KMS-11 (cell line): ENCODE results near the gene POLR1C.

Experiments used
- H2AFZ ChIP-seq: fragments of 200-600 bp; sonication (generic); 2 replicates; pipeline ENCODE4 v1.6.1; 2016; ENCODE audit warnings: antibody characterized with exemption, mixed run types, low read depth
- H3K27ac ChIP-seq: fragments of 200-600 bp; sonication (generic); 2 replicates; pipeline ENCODE4 v1.6.1; 2016; ENCODE audit warnings: mild to moderate bottlenecking, mixed run types
- H3K27me3 ChIP-seq: fragments of 200-600 bp; sonication (generic); 2 replicates; pipeline ENCODE4 v1.6.1; 2017; ENCODE audit warnings: mild to moderate bottlenecking, low read depth, mixed run types, moderate library complexity; ENCODE audit not compliant: insufficient read depth
- H3K36me3 ChIP-seq: fragments of 200-600 bp; sonication (generic); 2 replicates; pipeline ENCODE4 v1.6.1; 2017; ENCODE audit warnings: mild to moderate bottlenecking, mixed run types; ENCODE audit not compliant: insufficient read depth
- H3K4me1 ChIP-seq: fragments of 200-600 bp; sonication (generic); 2 replicates; pipeline ENCODE4 v1.6.1; 2016; ENCODE audit warnings: mild to moderate bottlenecking, low read depth, mixed run types; ENCODE audit not compliant: poor library complexity, severe bottlenecking
- H3K4me2 ChIP-seq: fragments of 200-600 bp; sonication (generic); 2 replicates; pipeline ENCODE4 v1.7.0; 2016; ENCODE audit warnings: mild to moderate bottlenecking, mixed run types
- H3K4me3 ChIP-seq: fragments of 200-600 bp; sonication (generic); IDR thresholded peaks from 2 replicates; pipeline ENCODE4 v1.6.1; 2017; ENCODE audit warnings: low read depth, low read length, mixed read lengths; ENCODE audit not compliant: insufficient read depth
- H3K79me2 ChIP-seq: fragments of 200-600 bp; sonication (generic); 2 replicates; pipeline ENCODE4 v1.6.1; 2016; ENCODE audit warnings: low read depth, mixed run types; ENCODE audit not compliant: insufficient read depth
- H3K9ac ChIP-seq: fragments of 200-600 bp; sonication (generic); 2 replicates; pipeline ENCODE4 v1.6.1; 2016; ENCODE audit warnings: mild to moderate bottlenecking, mixed run types
- H4K20me1 ChIP-seq: fragments of 200-600 bp; sonication (generic); 2 replicates; pipeline ENCODE4 v1.6.1; 2016; ENCODE audit warnings: mild to moderate bottlenecking, mixed run types; ENCODE audit not compliant: insufficient read depth
- TF ChIP-seq, protein P1 (sequence below): fragments of 200-600 bp; sonication (generic); conservative IDR thresholded peaks from 2 replicates; pipeline ENCODE4 v1.6.1; 2017; ENCODE audit warnings: low read depth, mild to moderate bottlenecking, antibody characterized with exemption, low read length, moderate library complexity, mixed read lengths

Gene POLR1C

DNA sequence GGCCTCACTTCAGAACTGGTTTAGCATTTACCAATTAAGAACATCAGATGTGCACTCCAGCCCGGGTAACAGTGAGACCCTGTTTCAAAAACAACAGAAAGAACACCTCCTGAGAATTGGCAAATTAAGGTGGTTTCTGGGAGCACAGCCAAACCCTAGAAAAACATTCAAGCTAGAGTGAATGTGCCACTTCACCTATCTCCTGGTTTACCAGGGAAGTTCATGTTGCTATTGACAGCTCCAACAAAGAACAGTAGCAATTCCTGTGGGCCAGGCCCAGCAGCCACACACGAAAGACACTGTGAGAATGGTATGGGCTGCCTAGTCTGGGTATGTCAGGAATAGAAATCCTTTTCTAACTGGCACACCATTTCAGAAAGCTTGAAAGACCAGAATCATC is 4.9 kb downstream of the POLR1C start:
- Histone ChIP-seq H3K27ac (peak overlapping the region; percentile 27; the same call in 1 of the 2 replicates), H3K27me3 (no peaks in the 10 kb centered on the region), H3K4me1 (peaks cover 41% of the 10 kb centered on the region), H4K20me1 (no peaks in the 10 kb centered on the region), H2AFZ (no peak overlapping the region), H3K4me3 (no peak overlapping the region), H3K4me2 (peak overlapping the region; percentile 7; the same call in 1 of the 2 replicates), H3K36me3 (peaks cover 28% of the 10 kb centered on the region; the same call in 1 of the 2 replicates), H3K9ac (no peak overlapping the region), H3K79me2 (peaks cover 38% of the 10 kb centered on the region)
- TF ChIP-seq, protein P1, sequence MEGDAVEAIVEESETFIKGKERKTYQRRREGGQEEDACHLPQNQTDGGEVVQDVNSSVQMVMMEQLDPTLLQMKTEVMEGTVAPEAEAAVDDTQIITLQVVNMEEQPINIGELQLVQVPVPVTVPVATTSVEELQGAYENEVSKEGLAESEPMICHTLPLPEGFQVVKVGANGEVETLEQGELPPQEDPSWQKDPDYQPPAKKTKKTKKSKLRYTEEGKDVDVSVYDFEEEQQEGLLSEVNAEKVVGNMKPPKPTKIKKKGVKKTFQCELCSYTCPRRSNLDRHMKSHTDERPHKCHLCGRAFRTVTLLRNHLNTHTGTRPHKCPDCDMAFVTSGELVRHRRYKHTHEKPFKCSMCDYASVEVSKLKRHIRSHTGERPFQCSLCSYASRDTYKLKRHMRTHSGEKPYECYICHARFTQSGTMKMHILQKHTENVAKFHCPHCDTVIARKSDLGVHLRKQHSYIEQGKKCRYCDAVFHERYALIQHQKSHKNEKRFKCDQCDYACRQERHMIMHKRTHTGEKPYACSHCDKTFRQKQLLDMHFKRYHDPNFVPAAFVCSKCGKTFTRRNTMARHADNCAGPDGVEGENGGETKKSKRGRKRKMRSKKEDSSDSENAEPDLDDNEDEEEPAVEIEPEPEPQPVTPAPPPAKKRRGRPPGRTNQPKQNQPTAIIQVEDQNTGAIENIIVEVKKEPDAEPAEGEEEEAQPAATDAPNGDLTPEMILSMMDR, result no peak

DNA sequence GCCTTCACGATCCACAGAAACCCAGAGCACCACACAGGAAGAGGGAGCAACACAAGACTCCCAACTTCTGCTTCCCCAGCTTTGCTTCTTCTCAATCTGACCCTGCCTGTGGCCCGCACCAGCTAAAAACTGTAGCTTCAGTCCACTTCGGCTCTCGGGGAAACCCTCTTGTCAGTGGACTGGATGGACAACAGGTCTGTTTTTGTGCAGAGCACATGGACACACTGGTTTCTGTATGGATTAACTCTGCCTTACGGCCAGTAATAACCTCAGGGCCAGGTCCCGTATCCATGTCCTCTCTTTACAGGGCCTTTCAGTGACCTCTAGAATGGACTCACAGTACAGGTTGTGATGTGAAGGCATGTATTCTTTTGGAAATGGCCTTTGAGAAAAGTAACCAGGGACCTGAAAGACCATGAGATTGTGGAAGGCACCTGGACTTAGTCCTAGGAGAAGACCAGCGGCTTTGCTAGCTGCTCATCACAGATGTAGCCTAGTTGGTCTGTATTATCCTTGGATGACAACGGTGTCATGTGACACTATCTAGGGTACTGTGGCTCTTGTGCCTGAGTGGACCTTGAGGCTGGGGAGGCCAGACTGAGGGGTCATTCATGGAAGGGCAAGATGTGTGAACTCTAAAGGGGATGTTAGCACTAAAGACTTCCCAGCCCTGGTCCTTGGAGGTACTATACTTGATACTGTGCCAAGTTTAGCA is 5.8 kb downstream of the POLR1C start:
- no peak overlapping the region for H3K27ac ChIP-seq
- H3K4me2 ChIP-seq, result no peak overlapping the region
- peaks cover 30% of the 10 kb centered on the region for H3K79me2 ChIP-seq
- no peaks in the 10 kb centered on the region for H3K27me3 ChIP-seq
- no peak overlapping the region for H3K9ac ChIP-seq
- H3K4me1 ChIP-seq, result peaks cover 41% of the 10 kb centered on the region
- H4K20me1 ChIP-seq, result no peaks in the 10 kb centered on the region
- no peak overlapping the region for H2AFZ ChIP-seq
- TF ChIP-seq, protein P1, result no peak
- H3K4me3 ChIP-seq, result no peak overlapping the region
- H3K36me3 ChIP-seq, result peaks cover 28% of the 10 kb centered on the region; the same call in 1 of the 2 replicates

DNA sequence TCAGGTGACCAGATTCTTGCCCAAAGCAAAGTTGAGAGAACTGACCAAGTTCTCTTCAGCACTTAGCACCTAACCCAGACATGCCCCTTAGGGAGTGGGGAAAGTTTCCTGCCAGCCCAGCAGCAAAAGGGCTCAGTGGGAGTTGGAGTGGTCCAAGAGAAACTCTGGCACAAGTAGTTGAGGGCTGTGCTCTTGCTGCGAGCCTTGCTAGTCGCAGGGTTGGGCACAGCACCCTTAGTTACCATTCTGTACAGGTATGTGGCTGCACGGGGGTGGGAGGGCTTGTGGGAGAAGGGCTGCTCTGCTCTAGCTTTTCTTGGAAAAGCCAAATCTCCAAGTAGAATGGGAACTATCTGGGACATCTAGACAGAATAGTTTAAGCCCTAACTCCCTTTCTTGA is 6.4 kb downstream of the POLR1C start:
- Histone ChIP-seq H4K20me1 (no peaks in the 10 kb centered on the region), H3K4me3 (no peak overlapping the region)

DNA sequence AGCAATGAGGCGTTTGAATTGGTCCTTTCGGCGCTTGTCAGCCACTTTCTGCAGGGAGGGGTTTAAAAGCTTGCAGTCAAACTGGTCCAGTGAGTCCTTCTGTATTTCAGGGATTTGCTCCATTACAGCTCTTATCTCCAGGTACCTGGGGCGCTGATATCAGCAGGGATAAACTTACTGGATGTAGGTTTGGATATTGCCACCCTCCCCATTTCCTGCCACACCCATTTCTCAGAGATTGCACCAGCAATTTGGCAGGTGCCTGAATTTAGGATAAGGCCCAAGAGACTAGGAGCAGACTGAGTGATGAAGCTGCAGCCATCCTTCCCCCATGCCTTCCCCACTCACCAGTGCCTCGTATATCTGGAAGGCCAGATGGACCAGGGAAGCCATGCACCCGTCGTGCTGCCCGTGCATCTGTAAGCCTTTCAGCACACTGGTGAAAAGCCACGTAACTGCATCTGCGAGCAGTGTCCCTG is 7.6 kb downstream of the POLR1C start:
- no peak overlapping the region for H3K9ac ChIP-seq
- peaks cover 11% of the 10 kb centered on the region; the same call in 1 of the 2 replicates for H3K79me2 ChIP-seq
- peaks cover 30% of the 10 kb centered on the region for H3K4me1 ChIP-seq
- H4K20me1 ChIP-seq, result no peaks in the 10 kb centered on the region
- no peak overlapping the region for H3K4me2 ChIP-seq
- H2AFZ ChIP-seq, result no peak overlapping the region
- H3K4me3 ChIP-seq, result no peak overlapping the region
- no peak overlapping the region for H3K27ac ChIP-seq
- H3K36me3 ChIP-seq, result peaks cover 28% of the 10 kb centered on the region; the same call in 1 of the 2 replicates
- TF ChIP-seq, protein P1, result no peak
- no peaks in the 10 kb centered on the region for H3K27me3 ChIP-seq

More for the DNA sequence above, 6.4 kb downstream of the POLR1C start:
- H3K79me2 ChIP-seq, result peaks cover 24% of the 10 kb centered on the region
- no peak overlapping the region for H3K27ac ChIP-seq
- H3K36me3 ChIP-seq, result peaks cover 28% of the 10 kb centered on the region; the same call in 1 of the 2 replicates
- no peak overlapping the region for H2AFZ ChIP-seq
- H3K4me2 ChIP-seq, result no peak overlapping the region
- H3K9ac ChIP-seq, result no peak overlapping the region
- H3K4me1 ChIP-seq, result peaks cover 40% of the 10 kb centered on the region
- TF ChIP-seq, protein P1, result no peak
- H3K27me3 ChIP-seq, result no peaks in the 10 kb centered on the region
